GM19455 (cell line): ENCODE measurements around the gene CTDSP1.

ENCODE experiments used
- ATAC-seq: cut with Tn5 transposase; IDR thresholded peaks from one replicate; pipeline ENCODE4 v1.9.1; 2021; ENCODE audit not compliant: unreplicated experiment

CTDSP1 gene

DNA sequence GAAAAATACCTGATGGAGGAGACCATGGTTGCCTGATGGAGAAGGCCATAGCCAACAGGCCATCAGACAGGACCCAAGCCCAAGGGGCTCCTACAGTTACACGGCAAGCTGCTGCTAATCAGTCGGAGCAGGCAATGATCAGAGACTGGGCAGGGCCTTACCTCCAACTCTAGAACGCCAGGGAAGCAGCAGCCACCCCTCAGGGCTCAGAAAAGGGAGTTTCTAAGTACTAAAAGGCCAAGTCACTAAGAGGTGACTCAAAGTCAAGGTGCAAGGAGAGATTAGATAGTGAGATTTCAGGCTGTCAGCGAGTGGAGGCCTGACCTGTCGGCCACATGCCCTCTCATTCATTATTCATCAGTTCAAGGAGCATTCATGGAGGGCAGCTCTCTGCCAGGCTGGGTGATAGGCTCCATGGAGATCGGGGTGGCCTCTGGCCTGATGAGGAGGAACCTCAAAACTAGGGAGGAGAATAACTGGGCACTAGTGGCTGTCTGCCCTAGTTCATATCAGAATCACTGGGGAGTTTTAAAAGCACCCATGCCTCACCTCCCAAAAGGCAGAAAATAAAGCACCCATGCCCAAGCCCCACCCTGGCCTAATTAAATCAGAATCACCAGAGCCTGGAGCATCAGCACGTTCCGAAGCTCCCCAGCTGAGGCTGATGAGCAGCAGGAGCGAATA, 22.9 kb downstream of the CTDSP1 start:
- no peak for ATAC-seq

DNA sequence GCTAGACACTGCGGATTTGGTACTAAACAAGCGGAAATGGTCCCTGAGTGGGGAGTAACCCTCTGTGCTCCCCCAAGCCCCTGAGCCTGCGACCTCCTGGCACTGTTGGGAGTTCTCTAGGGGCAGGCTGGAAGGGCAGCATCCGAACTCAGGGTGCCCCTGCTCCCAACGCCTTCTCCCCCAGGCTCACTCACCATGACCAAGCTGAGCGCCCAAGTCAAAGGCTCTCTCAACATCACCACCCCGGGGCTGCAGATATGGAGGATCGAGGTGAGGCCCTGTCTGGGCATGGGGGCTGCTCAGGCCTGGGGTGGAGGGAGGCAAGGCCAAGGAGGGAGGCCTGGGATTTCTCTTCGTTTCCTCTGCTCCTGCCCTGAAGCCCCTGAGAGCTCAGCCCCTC, 23.9 kb downstream of the CTDSP1 start:
- ATAC-seq: no peak

DNA sequence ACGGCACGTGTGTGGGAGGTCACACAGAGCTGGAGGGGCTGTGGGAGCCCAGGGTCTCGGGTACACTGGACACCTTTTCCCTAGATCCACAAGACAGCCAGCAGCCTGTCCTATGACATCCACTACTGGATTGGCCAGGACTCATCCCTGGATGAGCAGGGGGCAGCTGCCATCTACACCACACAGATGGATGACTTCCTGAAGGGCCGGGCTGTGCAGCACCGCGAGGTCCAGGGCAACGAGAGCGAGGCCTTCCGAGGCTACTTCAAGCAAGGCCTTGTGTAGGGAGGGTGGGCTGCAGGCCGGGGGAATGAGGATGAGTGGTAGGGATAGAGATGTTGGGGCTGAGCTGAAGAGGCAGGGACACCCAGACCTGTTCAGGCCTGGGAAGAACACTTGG, 25.9 kb downstream of the CTDSP1 start:
- no peak for ATAC-seq

DNA sequence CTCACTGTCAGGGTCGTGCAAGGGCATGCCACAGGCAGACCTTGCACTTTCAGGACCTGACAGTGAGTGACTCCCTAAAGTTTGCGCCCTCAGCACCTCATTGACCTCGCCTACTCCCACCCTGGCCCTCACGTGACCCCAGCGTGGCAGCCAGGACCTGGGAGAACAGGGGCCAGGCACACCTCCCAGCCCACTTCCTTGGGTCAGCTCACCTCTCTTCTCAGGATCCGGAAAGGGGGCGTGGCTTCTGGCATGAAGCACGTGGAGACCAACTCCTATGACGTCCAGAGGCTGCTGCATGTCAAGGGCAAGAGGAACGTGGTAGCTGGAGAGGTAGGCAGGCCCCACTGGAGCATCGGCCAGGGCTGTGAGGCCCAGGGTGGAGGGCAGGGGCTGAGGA, 28.1 kb downstream of the CTDSP1 start:
- no peak for ATAC-seq

DNA sequence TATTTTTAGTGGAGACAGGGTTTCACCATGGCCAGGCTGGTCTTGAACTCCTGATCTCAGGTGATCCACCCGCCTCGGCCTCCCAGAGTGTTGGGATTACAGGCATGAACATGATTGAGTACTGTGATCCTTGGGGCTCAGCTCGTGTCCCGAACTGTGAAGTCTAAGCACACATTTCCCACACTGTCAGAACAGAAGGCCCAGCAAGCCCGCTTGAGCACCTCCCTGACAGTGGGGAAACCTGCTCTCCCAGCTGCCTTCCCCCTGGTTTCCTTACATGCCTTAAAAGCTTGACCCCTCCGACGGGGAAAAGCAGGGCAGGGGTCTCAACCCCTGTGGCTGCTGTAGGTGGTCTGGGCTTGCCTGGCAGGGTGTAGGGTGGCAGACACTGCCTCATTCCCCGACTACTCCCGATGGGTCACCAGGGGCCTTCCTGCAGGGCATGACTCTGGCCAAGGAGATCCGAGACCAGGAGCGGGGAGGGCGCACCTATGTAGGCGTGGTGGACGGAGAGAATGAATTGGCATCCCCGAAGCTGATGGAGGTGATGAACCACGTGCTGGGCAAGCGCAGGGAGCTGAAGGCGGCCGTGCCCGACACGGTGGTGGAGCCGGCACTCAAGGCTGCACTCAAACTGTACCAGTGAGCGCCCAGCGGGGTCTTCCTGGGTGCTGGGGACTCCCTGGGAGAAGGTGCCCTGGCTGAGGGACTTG, 29.3 kb downstream of the CTDSP1 start:
- no peak for ATAC-seq

DNA sequence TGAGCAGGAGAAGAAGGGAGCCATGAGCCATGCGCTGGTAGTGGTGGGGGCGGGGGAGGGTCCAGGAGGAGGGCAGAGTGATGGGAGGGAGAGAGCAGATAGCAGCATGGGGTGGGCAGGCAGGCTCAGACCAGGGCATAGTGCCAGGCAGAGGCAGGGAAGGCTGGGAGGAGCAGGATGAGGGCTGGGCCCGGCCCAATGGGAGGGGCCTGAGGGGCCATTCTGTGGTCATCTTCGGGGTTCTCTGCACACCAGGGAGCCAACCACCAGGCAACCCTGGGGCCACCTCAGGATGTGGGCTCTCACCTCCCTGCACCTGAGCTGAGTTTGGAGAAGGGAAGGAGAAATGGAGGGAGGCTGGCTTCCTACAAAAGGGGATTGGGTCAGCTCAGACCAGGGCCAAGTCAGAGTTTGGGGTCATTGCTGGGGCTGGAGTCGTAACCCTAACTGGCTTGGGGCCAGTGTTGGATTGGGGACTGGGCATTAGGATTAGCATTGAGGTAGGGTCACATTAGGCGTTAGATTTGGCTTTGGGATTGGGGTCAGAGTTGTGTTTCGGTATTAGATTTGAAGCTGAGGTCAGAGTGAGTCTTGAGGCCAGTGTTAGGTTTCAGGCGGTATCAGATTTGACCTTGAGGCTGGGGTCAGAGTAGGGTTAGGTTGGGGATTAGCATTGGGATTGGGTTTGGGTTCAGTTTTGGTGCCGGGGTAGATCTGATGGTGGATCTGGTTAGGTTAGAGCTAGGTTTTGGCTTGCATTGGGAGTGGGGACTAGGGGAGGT, 30.4 kb downstream of the CTDSP1 start:
- ATAC-seq: no peak

DNA sequence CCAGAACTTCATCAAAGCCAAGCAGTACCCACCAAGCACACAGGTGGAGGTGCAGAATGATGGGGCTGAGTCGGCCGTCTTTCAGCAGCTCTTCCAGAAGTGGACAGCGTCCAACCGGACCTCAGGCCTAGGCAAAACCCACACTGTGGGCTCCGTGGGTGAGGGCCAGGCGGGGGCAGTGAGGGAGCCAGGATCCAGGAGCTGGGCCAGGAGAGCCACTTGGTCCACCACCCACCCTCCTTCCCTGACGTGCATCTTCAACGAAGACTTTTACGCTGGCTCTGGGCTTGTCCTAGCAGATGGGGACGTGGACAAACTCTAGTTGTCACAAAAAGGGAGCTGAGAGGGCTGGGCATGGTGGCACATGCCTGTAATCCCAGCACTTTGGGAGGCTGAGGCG, 31.1 kb downstream of the CTDSP1 start:
- ATAC-seq: no peak

DNA sequence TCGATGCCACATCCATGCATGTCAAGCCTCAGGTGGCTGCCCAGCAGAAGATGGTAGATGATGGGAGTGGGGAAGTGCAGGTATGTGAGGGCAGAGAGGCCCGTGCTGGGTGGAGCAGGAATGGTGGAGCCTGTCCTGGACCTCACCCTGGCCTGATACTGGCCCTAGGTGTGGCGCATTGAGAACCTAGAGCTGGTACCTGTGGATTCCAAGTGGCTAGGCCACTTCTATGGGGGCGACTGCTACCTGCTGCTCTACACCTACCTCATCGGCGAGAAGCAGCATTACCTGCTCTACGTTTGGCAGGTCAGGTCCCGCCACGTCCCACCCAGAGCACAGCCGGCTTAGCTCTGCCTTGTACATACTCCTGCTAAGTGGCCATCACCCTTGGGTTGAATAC, 32.2 kb downstream of the CTDSP1 start:
- ATAC-seq: no peak

DNA sequence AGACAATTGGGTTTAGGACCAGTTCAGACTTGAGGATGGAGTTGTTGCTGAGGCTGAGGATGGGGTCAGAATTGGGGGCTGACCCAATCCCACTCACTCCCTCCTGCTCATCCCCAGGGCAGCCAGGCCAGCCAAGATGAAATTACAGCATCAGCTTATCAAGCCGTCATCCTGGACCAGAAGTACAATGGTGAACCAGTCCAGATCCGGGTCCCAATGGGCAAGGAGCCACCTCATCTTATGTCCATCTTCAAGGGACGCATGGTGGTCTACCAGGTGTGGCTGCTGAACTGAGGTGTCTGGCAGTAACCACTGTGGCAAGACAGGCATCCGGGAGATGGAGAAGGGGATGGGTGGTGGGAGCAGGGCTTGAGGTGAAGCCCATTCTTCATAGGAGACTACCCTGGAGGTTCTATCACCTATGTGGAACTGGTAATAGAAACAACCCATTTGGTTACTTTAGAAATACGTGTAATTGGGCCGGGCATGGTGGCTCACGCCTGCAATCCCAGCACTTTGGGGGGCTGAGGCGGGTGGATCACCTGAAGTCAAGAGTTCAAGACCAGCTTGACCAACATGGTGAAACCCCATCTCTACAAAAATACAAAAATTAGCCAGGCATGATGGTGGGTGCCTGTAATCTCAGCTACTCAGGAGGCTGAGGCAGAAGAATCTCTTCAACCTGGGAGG, 33.2 kb downstream of the CTDSP1 start:
- no peak for ATAC-seq

DNA sequence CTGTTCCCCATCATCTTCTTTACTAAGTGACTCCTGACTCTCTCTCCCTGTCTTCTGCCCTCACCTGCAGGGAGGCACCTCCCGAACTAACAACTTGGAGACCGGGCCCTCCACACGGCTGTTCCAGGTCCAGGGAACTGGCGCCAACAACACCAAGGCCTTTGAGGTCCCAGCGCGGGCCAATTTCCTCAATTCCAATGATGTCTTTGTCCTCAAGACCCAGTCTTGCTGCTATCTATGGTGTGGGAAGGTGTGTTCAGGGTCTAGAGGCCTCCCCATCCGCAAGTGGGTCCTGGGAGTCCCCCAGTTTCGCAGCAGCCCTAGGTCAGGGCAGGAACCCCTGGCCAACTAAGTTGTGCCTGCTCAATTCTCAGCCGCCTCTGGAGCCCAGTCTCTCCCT, 34.8 kb downstream of the CTDSP1 start:
- ATAC-seq: no peak

DNA sequence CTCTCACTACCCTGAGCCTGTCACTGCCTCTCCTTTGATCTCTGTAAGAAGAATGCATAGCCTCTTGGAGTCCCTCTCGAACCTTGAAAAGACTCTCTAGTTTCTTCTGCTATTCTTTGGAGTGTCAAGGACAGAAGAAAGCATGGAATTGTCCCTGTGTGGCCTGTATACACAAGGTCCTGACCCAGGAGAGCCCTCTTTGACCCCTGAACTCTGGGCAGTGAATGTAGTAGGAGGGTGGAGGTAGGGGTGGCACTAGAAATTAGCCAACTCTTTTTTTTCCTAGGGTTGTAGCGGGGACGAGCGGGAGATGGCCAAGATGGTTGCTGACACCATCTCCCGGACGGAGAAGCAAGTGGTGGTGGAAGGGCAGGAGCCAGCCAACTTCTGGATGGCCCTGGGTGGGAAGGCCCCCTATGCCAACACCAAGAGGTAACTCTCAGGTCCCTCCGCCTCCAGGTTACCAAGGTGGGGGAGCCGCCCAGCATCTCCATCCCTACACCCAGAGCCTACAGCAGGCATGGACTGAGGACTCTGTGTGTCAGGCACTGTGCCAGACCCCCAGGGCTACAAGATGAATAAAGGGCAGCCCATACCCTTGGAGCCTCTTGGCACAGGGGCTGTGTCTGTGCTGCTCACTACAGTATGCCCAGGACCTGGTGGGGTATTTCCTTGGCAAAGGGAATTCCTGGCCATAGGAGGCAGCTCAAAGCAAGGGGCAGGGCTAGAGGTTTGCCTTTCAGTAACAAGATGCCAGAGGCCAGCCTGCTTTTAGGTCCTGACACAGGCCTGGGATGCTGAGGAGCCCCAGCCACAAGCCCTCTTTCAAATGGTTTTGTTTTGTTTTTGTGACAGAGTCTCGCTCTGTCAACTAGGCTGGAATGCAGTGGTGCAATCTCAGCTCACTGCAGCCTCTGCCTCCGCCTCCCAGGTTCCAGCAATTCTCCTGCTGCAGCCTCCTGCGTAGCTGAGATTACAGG, 35.6 kb downstream of the CTDSP1 start:
- no peak for ATAC-seq

DNA sequence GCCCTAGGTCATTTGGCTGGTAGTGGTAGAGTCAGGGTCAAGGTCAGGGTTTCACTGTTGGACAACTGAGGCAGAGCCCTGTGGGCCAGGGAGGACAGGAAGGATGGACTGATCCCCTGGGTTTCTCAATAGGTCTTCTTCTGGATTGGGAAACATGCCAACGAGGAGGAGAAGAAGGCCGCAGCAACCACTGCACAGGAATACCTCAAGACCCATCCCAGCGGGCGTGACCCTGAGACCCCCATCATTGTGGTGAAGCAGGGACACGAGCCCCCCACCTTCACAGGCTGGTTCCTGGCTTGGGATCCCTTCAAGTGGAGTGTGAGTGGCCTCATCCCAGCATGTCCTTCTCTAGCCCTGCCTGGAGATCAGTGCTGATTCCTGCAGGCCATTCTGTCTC, 37.3 kb downstream of the CTDSP1 start:
- no peak for ATAC-seq

DNA sequence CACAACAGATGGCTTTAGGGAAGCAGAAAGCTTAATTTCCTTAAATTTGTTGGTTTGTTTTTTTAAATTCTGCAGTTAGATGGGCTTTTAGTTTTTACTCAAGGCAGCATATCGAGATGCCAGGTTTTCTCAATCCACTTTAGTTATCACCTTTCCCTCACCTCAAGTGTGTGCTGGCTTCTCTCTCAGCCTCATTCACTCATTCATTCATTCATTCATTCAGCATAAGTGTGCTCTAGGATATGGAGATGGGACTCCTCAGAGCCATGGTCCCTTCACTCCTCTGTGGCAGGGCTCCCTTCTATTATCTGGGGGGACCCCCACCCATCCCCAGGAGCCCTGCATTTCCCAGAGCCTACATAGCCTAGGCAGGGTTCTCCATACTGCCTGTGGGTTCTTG, 38.3 kb downstream of the CTDSP1 start:
- ATAC-seq: no peak

DNA sequence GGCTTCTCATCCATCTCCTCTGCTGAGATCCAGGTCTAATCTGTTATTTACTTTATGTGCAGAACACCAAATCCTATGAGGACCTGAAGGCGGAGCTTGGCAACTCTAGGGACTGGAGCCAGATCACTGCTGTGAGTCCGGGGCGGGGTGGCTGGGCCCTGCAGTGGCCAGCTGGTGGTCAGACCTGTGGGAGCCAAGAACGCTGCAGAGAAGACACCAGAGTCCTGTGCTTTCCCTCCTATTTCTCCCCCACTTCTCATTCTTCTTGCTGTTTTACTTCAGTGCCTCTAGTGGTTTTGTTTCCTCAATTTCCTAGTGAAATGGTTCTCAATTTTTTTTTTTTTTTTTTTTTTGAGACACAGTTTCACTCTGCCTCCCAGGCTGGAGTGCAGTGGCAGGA, 38.9 kb downstream of the CTDSP1 start:
- ATAC-seq: no peak

DNA sequence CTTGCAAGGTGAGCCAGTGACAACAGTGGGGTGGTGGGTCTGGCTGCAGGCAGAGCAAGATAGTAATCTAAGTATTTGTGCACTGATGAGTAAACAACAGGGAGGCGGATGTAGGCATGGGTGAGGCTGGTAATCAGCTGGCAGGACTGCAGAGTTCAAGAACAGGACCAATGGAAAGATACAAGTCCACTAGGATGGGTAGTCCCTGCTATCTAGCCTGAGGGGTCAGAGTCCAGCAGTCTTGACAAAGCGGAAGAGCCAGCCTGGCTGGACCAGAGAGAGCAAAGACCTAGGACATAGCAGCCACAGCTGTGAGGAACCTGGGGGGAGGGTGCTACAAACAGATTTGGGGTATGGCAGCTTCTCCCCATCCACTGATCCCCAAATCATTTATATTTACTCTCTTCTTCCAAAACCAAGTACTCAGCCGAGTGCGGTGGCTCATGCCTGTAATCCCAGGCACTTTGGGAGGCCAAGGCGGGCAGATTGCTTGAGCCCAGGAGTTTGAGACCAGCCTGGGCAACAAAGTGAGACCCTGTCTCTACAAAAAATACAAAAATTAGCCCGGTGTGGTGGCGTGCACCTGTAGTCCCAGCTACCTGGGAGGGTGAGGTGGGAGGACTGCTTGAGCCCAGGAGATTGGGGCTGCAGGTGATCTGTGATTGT, 45.2 kb downstream of the CTDSP1 start:
- ATAC-seq: no peak

DNA sequence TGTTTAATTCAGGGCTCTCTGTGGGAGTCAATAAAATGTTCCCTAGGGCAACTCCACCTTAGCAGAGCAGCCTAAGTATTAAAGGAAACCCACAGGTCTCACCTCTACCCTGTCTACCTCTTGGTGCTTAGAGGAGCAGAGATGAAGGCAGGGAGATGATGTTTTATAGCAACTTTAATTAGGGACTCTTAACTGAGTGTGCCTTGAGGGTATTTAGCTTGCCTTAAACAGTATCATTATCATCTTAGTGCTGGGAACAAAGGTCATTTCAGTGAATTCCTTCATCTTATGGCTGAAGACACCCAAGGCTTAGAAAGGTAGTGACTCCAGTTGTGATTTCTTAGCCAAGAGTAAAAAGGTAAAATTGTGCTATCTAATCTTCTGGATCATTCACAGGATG, 45.9 kb downstream of the CTDSP1 start:
- no peak for ATAC-seq

DNA sequence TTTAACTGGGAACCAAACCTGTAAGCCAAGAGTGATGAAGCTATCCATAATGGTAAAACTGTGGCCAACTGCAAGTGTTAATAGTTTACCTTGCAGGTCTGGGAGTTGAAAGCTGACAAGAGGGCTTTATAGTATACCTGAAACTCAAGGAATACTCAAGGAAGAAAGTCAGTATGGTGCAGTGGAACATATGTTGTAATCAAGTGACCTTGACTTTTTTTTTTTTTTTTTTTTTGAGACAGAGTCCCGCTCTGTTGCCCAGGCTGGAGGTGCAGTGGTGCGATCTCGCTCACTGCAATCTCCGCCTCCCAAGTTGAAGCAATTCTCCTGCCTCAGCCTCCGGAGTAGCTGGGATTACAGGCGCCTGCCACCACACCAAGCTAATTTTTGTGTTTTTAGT, 46.9 kb downstream of the CTDSP1 start:
- no peak for ATAC-seq

DNA sequence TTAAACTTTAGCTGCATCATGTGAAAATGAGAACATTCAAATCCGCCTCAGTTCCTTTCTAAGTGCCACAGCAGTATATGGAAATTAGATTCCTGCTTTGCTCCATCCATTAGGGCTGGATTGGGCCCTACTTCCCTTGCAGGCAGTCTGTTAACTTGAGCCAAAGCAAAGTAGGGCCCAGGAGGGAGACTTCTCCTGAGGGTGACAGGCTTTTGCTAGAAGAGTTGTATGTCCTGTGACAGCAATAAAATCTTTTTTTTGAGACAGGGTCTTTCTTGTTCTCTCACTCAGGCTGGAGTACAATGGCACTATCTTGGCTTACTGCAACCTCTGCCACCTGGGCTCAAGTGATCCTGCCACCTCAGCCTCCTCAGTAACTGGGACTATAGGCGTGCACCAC, 47.4 kb downstream of the CTDSP1 start:
- no peak for ATAC-seq

DNA sequence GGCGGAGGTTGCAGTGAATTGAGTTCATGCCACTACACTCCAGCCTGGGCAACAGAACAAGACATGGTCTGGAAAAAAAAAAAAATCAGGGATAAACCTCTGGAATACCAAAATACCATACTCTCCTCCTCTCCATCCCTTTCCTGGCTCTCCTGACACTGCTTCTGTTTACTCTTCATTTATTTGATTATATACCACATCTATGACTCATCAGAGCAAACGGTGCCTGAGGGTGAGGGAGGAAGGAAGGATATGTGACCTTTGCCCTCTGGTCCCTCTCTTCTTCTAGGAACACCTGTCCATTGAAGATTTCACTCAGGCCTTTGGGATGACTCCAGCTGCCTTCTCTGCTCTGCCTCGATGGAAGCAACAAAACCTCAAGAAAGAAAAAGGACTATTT, 49.3 kb downstream of the CTDSP1 start:
- no peak for ATAC-seq

DNA sequence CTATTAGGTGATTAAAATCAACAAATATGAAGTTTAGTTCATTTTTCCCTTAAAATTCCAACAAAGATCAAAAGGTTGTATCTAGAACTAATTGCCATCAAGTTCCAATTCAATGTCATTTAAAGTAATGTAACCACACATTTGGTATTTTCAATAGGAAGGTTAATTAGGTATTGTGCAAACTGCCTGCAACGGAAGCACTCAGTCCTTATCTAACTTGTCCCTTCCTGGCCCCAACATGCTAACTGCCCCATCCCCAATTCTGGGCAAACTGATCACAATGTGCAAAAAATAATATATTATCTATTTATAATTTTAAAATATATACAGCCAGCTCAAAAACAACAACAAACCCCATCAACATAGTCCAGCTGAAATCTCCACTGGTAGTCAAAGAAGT, 52.4 kb downstream of the CTDSP1 start:
- no peak for ATAC-seq
